BLaER1 (cell line): ENCODE measurements around the gene SSR4.

ENCODE experiments used
- H3K27ac ChIP-seq: shearing (Covaris generic); formaldehyde crosslinking; 2 replicates; pipeline ENCODE4 v1.8.1; 2022
- H3K27me3 ChIP-seq: shearing (Covaris generic); formaldehyde crosslinking; 2 replicates; pipeline ENCODE4 v1.8.1; 2022
- H3K36me3 ChIP-seq: shearing (Covaris generic); formaldehyde crosslinking; 2 replicates; pipeline ENCODE4 v1.8.1; 2022
- H3K4me1 ChIP-seq: shearing (Covaris generic); formaldehyde crosslinking; 2 replicates; pipeline ENCODE4 v1.8.1; 2022
- H3K4me2 ChIP-seq: shearing (Covaris generic); formaldehyde crosslinking; 2 replicates; pipeline ENCODE4 v1.8.1; 2022
- H3K4me3 ChIP-seq: shearing (Covaris generic); formaldehyde crosslinking; 2 replicates; pipeline ENCODE4 v1.8.1; 2022
- H3K9ac ChIP-seq: shearing (Covaris generic); formaldehyde crosslinking; 2 replicates; pipeline ENCODE4 v1.8.1; 2022
- H3K9me3 ChIP-seq: shearing (Covaris generic); formaldehyde crosslinking; 2 replicates; pipeline ENCODE4 v1.8.1; 2022
- H4K20me1 ChIP-seq: shearing (Covaris generic); formaldehyde crosslinking; 2 replicates; pipeline ENCODE4 v1.8.1; 2022
- Cebpa-rat ChIP-seq: shearing (Covaris generic); IDR thresholded peaks from 2 replicates; pipeline ENCODE4 v1.8.1; 2022

The SSR4 gene

DNA sequence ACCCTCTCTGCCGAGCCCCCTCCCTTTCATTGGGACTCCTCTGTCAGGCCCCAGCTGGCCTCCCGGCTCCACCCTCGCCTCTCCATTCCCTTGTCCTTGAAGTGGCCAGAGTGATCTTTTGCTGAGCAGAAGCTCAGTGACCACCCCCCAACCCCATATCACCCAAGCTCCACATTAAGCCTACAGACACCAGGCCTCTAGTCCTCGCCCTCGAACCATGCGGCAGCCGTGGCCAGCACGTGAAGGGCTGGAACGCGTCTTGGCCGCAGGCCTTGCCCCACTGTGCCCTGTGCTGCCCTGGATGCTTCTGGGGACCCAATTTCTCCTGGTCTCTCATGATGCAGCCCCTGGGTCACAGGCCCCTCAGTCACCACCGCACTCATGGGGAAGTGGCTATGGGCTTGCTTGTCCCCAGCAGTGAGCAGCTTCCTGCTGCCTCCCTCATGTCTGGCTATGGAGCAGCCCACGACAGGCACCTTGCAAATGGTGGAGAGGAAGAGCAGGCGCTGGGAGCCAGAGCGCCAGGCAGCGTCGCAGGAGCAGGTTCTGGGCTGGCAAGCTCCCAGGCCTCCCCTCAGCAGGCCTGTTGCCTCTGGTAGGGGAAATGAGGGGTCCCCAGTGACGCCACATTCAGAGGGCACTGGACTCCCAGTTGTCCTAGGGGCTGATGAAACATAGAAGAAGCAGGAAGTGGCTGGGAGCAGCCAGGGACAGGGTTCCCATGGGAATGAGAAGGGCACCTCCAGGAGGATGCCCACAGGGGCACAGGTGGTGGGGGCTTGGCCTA is 14.4 kb upstream of the SSR4 start:
- H3K9me3 ChIP-seq: peaks cover 28% of the 10 kb centered on the region
- peak overlapping the region; percentile 52 for H3K4me3 ChIP-seq
- peaks cover 4% of the 10 kb centered on the region; the same call in 1 of the 2 replicates for H3K27me3 ChIP-seq
- peaks cover 19% of the 10 kb centered on the region for H3K36me3 ChIP-seq
- TF ChIP-seq Cebpa-rat: no peak
- H4K20me1 ChIP-seq: peaks cover 10% of the 10 kb centered on the region; the same call in 1 of the 2 replicates
- H3K4me2 ChIP-seq: peak overlapping the region; percentile 76
- peak overlapping the region; percentile 65 for H3K9ac ChIP-seq
- peaks cover 64% of the 10 kb centered on the region for H3K4me1 ChIP-seq
- H3K27ac ChIP-seq: peak overlapping the region; percentile 77

DNA sequence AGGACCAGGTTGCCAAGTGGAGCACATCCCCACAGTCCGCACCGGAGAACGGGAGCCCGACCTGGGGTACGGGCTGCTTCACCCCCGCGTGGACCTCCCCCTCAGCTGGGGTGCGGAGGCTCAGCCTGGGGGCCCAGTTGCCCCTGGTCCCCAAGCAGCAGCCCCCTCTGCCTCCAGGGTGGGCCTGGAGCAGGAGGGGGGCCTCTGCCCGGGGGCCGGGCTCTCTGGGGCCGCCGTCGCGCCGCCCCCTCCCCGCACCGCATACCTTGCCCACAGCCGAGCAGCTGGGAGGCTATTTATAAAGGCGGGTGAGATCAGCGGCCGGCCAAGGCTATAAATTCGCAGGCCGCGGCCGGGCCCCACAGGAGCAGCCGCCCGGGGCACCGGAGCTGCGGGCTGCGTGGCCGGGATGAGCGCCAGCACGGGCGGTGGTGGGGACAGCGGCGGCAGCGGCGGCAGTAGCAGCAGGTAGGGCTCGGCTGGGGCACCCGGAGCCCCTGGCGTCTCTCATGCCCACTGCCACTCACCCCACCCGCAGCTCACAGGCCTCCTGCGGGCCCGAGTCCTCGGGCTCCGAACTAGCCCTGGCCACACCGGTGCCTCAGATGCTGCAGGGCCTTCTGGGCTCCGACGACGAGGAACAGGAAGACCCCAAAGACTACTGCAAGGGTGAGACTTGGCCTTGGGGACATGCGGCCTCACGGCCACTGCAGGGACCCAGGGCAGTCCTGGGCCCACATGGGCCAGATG is 13.6 kb upstream of the SSR4 start, which contains the start of gene SRPK3:
Gene SRPK3 (plus strand): TSS at position 364 of the 750 bp plus-strand sequence. CDS start 46 bp downstream, at position 410.
- Histone ChIP-seq H3K9me3 (peaks cover 20% of the 10 kb centered on the region), H4K20me1 (peaks cover 10% of the 10 kb centered on the region; the same call in 1 of the 2 replicates), H3K27ac (peak within 1 kb of the TSS; percentile 77), H3K4me3 (peak within 1 kb of the TSS; percentile 52), H3K36me3 (peaks cover 26% of the 10 kb centered on the region), H3K4me2 (peak within 1 kb of the TSS; percentile 76), H3K9ac (peak within 1 kb of the TSS; percentile 65), H3K27me3 (peaks cover 5% of the 10 kb centered on the region; the same call in 1 of the 2 replicates), H3K4me1 (peaks cover 66% of the 10 kb centered on the region)
- no peak for TF ChIP-seq Cebpa-rat

GRCh38 chrX:153781428-153782047 is 12.9 kb upstream of the SSR4 start:
- Histone ChIP-seq H3K9ac (peak overlapping the region; percentile 65), H3K4me3 (peak overlapping the region; percentile 52), H3K9me3 (peaks cover 20% of the 10 kb centered on the region), H3K27me3 (peaks cover 9% of the 10 kb centered on the region; the same call in 1 of the 2 replicates), H3K27ac (peak overlapping the region; percentile 77), H4K20me1 (peaks cover 10% of the 10 kb centered on the region; the same call in 1 of the 2 replicates), H3K4me2 (peak overlapping the region; percentile 76), H3K4me1 (peaks cover 71% of the 10 kb centered on the region), H3K36me3 (peaks cover 33% of the 10 kb centered on the region)
- TF ChIP-seq Cebpa-rat: no peak

- H3K27ac ChIP-seq: no peak overlapping the region
- H3K9ac ChIP-seq: no peak overlapping the region
- H3K27me3 ChIP-seq: peaks cover 9% of the 10 kb centered on the region; the same call in 1 of the 2 replicates
- H3K9me3 ChIP-seq: peaks cover 20% of the 10 kb centered on the region
- H4K20me1 ChIP-seq: peaks cover 16% of the 10 kb centered on the region; the same call in 1 of the 2 replicates
- no peak for TF ChIP-seq Cebpa-rat
- peak overlapping the region; percentile 76 for H3K4me2 ChIP-seq
- peaks cover 71% of the 10 kb centered on the region for H3K4me1 ChIP-seq
- peaks cover 41% of the 10 kb centered on the region for H3K36me3 ChIP-seq
- no peak overlapping the region for H3K4me3 ChIP-seq
Observed at GRCh38 chrX:153782313-153782712, 12.2 kb upstream of the SSR4 start.

DNA sequence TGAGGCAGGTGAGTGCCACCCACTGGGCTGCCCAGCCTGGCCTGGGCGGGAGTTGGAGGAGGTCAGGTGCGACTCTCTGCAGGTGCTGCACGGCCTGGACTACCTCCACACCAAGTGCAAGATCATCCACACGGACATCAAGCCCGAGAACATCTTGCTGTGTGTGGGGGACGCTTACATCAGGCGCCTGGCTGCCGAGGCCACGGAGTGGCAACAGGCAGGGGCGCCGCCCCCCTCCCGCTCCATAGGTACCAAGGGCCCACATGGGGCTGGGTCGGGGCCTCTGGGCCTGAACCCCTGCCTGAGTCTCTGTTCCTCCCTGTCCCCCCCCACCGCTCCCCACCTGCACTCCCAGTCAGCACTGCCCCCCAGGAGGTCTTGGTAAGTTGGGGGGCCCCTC is 11.6 kb upstream of the SSR4 start:
- Histone ChIP-seq H3K9me3 (peaks cover 20% of the 10 kb centered on the region), H3K27ac (no peak overlapping the region), H3K4me3 (no peak overlapping the region), H3K36me3 (peaks cover 46% of the 10 kb centered on the region), H3K4me1 (peaks cover 66% of the 10 kb centered on the region), H3K27me3 (peaks cover 9% of the 10 kb centered on the region; the same call in 1 of the 2 replicates), H4K20me1 (peaks cover 21% of the 10 kb centered on the region; the same call in 1 of the 2 replicates), H3K4me2 (peak overlapping the region; percentile 12; the same call in 1 of the 2 replicates), H3K9ac (no peak overlapping the region)
- no peak for TF ChIP-seq Cebpa-rat

DNA sequence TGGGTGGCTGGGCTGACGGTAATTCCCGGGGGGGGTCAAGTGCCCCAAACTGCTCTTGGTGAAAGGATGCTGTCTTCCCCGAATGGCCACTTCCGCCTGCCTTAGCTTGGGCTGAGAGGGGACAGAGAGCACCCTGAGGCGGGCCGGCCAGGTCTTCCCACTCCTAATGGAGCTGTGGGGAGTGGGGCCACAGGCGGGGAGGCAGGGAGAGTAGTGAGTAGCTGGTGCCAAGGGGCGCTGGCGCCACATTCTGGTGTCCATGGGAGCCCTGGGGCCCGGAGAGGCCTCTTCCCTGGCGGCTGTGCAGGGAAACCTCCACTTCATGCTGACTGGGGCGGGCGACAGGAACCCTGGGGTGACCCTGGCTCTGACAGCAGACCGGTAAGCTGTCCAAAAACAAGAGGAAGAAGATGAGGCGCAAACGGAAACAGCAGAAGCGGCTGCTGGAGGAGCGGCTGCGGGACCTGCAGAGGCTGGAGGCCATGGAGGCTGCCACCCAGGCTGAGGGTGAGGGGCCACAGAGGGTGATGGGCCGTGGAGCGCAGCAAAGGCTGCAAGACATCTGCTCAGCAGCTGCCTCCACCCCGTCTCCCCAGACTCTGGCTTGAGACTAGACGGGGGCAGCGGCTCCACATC is 11.0 kb upstream of the SSR4 start:
- peaks cover 14% of the 10 kb centered on the region; the same call in 1 of the 2 replicates for H3K27me3 ChIP-seq
- peaks cover 20% of the 10 kb centered on the region for H3K9me3 ChIP-seq
- peaks cover 53% of the 10 kb centered on the region for H3K36me3 ChIP-seq
- no peak overlapping the region for H3K9ac ChIP-seq
- peaks cover 28% of the 10 kb centered on the region; the same call in 1 of the 2 replicates for H4K20me1 ChIP-seq
- peaks cover 60% of the 10 kb centered on the region for H3K4me1 ChIP-seq
- no peak overlapping the region for H3K27ac ChIP-seq
- H3K4me2 ChIP-seq: 0 out of 2 replicates have a peak overlapping the region, but pooled peaks have one; percentile 12
- no peak for TF ChIP-seq Cebpa-rat
- no peak overlapping the region for H3K4me3 ChIP-seq

- H3K4me3 ChIP-seq: no peak overlapping the region
Observed at GRCh38 chrX:153784325-153784967, 10.0 kb upstream of the SSR4 start.

DNA sequence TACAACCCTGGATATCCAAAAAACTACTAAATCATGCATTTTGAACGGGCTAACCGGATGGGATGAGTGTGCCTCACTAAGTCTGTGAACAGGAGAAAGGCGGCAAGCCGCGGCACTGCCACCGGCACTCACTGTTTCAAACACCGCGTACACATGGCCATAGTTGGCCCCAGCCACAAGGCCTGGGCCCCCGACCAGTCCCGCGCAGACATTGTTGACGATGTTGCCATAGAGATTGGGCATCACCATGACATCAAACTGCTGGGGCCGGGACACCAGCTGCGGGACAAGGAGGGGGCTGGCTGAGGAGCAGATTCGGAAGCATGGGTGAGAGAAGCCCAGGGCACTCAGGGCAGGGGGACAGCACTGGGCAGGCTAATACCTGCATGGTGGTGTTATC is 7.8 kb upstream of the SSR4 start:
- Histone ChIP-seq H3K4me3 (no peak overlapping the region), H3K9ac (no peak overlapping the region), H3K36me3 (peaks cover 81% of the 10 kb centered on the region), H3K4me1 (peaks cover 46% of the 10 kb centered on the region), H3K27me3 (peaks cover 35% of the 10 kb centered on the region), H3K27ac (no peak overlapping the region), H4K20me1 (peaks cover 59% of the 10 kb centered on the region), H3K4me2 (no peak overlapping the region), H3K9me3 (peaks cover 20% of the 10 kb centered on the region)
- no peak for TF ChIP-seq Cebpa-rat

More at GRCh38 chrX:153784325-153784967, 10.0 kb upstream of the SSR4 start:
- Histone ChIP-seq H3K9ac (no peak overlapping the region), H3K27ac (no peak overlapping the region), H3K27me3 (peaks cover 16% of the 10 kb centered on the region; the same call in 1 of the 2 replicates), H4K20me1 (peaks cover 37% of the 10 kb centered on the region), H3K4me2 (no peak overlapping the region), H3K4me1 (peaks cover 53% of the 10 kb centered on the region), H3K36me3 (peaks cover 62% of the 10 kb centered on the region), H3K9me3 (peaks cover 20% of the 10 kb centered on the region)
- TF ChIP-seq Cebpa-rat: no peak
